Breast epithelium (tissue), 4 donors: ENCODE data around the gene LARP6. TPM values are rescaled to one million over a fixed set of nuclear protein-coding genes. Genes with fewer than 3 reads are reported as not detected.
"Not testable (repeated sequence)": the region's sequence is repeated elsewhere in the genome, so short reads cannot be mapped to it uniquely, and the experiment has no call there.

Experiments used
- DNase-seq, 2 donors: peaks; one replicate each; pipeline ENCODE4 v3.0.0-alpha.2; 2019; ENCODE audit warnings: low spot score in 2 of 2
- H3K27ac ChIP-seq, 2 donors: fragments of 200-600 bp; sonication (generic) in 1 of 2; one replicate each; pipeline ENCODE4 v1.5.1; 2016 to 2019; ENCODE audit warnings: mild to moderate bottlenecking in 1 of 2
- H3K27me3 ChIP-seq, 2 donors: fragments of 200-600 bp; sonication (generic) in 1 of 2; one replicate each; pipeline versions ENCODE4 v1.5.1 to v1.6.0; 2017 to 2019; ENCODE audit warnings: control low read depth in 1 of 2, mild to moderate bottlenecking in 1 of 2
- H3K36me3 ChIP-seq: fragments of 200-600 bp; one replicate; pipeline ENCODE4 v1.5.1; 2019
- H3K4me1 ChIP-seq, 2 donors: fragments of 200-600 bp; sonication (generic); one replicate each; pipeline ENCODE4 v1.5.1; 2016 to 2019; ENCODE audit warnings: control low read depth in 1 of 2
- H3K4me3 ChIP-seq, 3 donors: fragments of 200-600 bp; sonication (generic); 1 replicate in 2 of 3; 2 replicates in 1 of 3; pipeline ENCODE4 v1.5.1; 2016 to 2019; ENCODE audit warnings: mild to moderate bottlenecking in 3 of 3, moderate library complexity in 2 of 3
- H3K9me3 ChIP-seq, 2 donors: fragments of 200-600 bp; sonication (generic) in 1 of 2; one replicate each; pipeline ENCODE4 v1.5.1; 2016 to 2019; ENCODE audit warnings: control low read depth in 1 of 2
- POLR2A ChIP-seq: fragments of 450-650 bp; IDR thresholded peaks from one replicate; pipeline ENCODE4 v1.6.1; 2016; ENCODE audit warnings: antibody characterized with exemption, mild to moderate bottlenecking, moderate library complexity
- POLR2AphosphoS5 ChIP-seq, 3 donors: sonication (generic); formaldehyde crosslinking; IDR thresholded peaks; one replicate each; pipeline ENCODE4 v1.6.1; 2017; ENCODE audit warnings: antibody characterized with exemption in 3 of 3
- intact Hi-C: fragments of 100-400 bp; cut with DNase I; formaldehyde crosslinking; loops from one replicate; pipeline ENCODE4 v1.15.1; 2023; ENCODE audit warnings: low total_unique reads
- total RNA-seq, 3 donors: library from RNA; depleted of rRNA; stranded (reverse); fragments of >200 nt; gene quantifications; one replicate each; pipeline ENCODE4 v1.1.0, GENCODE V29; 2016
- TF ChIP-seq, protein P1 (sequence below), 3 donors: fragments of 450-650 bp; IDR thresholded peaks; one replicate each; pipeline ENCODE4 v1.5.1; 2016 to 2017; ENCODE audit warnings: antibody characterized with exemption in 3 of 3, mild to moderate bottlenecking in 3 of 3, moderate library complexity in 3 of 3

The LARP6 gene
- total RNA-seq, 3 donors from 2014 or later: 18.6 to 72.5 (median 40.0) TPM

DNA sequence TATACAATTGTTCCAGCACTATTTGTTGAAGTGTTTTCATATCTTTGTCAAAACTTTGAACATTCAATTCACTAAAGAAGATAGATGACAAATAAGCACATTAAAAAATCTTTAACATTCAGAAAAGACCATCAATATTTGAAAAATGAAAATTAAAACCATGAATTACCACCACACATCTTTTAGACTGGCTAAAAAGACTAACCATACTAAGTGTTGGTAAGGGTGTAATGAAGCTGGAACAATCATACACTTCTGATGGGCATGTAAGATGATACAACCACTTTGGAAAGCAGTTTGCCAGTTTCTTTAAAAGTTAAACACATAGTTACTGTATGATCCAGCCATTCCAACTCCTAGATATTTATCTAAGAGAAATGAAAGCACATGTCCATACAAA lies 33.7 kb downstream of the LARP6 start:
- TF ChIP-seq POLR2A: no peak
- TF ChIP-seq, protein P1, sequence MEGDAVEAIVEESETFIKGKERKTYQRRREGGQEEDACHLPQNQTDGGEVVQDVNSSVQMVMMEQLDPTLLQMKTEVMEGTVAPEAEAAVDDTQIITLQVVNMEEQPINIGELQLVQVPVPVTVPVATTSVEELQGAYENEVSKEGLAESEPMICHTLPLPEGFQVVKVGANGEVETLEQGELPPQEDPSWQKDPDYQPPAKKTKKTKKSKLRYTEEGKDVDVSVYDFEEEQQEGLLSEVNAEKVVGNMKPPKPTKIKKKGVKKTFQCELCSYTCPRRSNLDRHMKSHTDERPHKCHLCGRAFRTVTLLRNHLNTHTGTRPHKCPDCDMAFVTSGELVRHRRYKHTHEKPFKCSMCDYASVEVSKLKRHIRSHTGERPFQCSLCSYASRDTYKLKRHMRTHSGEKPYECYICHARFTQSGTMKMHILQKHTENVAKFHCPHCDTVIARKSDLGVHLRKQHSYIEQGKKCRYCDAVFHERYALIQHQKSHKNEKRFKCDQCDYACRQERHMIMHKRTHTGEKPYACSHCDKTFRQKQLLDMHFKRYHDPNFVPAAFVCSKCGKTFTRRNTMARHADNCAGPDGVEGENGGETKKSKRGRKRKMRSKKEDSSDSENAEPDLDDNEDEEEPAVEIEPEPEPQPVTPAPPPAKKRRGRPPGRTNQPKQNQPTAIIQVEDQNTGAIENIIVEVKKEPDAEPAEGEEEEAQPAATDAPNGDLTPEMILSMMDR (IDR thresholded peaks at IDR 0.05): no peak
- TF ChIP-seq POLR2AphosphoS5 (IDR thresholded peaks at IDR 0.05): no peak
- no peaks in the 10 kb centered on the region for H3K9me3 ChIP-seq
- intact Hi-C loops: no loop called here
- H3K36me3 ChIP-seq: no peaks in the 10 kb centered on the region
- no peaks in the 10 kb centered on the region for H3K27me3 ChIP-seq
- H3K4me1 ChIP-seq: peaks cover 0 to 5% of the 10 kb centered on the region in 2 donors
- no peak overlapping the region for H3K27ac ChIP-seq
- DNase-seq: no peak
- no peak overlapping the region for H3K4me3 ChIP-seq

DNA sequence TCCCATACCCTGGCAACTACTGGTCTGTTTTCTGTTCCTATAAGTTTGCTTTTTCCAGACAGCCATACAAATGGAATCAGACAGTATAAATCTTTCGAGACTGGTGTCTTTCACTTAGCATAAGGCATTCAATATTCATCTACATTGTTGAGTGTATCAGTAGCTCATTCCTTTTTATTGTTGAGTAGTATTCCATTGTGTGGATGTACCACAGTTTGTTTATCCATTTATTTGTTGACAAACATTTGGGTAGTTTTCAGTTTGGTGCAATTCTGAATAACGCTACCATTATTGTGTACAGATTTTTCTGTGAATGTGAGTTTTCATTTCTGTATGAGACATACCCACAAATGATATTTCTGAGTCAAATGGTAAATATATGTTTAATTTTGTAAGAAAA lies 35.4 kb downstream of the LARP6 start:
- H3K4me3 ChIP-seq: no peak overlapping the region
- DNase-seq: no peak
- TF ChIP-seq POLR2A (no peak), POLR2AphosphoS5 (IDR thresholded peaks at IDR 0.05) (no peak)
- TF ChIP-seq, protein P1 (IDR thresholded peaks at IDR 0.05): no peak
- no peaks in the 10 kb centered on the region for H3K36me3 ChIP-seq
- peak overlapping the region in 1 of 2 donors; percentile 56 for H3K27ac ChIP-seq
- no peaks in the 10 kb centered on the region for H3K9me3 ChIP-seq
- peaks cover 0 to 5% of the 10 kb centered on the region in 2 donors for H3K4me1 ChIP-seq
- no peaks in the 10 kb centered on the region for H3K27me3 ChIP-seq
- intact Hi-C loops: no loop called here

DNA sequence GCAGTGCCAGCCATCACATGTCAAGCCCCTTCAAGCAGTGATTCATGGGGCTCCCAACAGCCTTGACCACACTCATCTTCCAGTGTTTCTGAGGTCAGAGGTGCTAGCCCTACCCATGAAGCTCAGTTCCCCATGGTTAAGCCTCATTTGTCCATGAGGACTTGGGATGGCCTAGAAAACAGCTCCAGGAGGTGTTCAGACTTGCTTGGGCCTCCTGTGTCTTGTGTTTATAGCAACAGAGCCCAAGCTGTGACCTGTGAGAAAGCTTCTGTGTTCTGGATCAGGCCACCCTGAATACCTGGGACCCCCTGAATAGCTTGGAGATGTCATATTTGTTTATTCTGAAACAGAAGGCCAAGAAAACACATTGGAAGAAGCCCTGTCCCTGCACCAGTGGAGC lies 36.7 kb downstream of the LARP6 start:
- DNase-seq: no peak
- TF ChIP-seq, protein P1 (IDR thresholded peaks at IDR 0.05): no peak
- TF ChIP-seq POLR2A: no peak
- no peak for TF ChIP-seq POLR2AphosphoS5 (IDR thresholded peaks at IDR 0.05)
- H3K27ac ChIP-seq: peak overlapping the region; percentile 56 to 59
- intact Hi-C loops: no loop called here
- H3K36me3 ChIP-seq: no peaks in the 10 kb centered on the region
- no peaks in the 10 kb centered on the region for H3K9me3 ChIP-seq
- no peak overlapping the region for H3K4me3 ChIP-seq
- H3K4me1 ChIP-seq: peaks cover 0 to 5% of the 10 kb centered on the region in 2 donors
- no peaks in the 10 kb centered on the region for H3K27me3 ChIP-seq

DNA sequence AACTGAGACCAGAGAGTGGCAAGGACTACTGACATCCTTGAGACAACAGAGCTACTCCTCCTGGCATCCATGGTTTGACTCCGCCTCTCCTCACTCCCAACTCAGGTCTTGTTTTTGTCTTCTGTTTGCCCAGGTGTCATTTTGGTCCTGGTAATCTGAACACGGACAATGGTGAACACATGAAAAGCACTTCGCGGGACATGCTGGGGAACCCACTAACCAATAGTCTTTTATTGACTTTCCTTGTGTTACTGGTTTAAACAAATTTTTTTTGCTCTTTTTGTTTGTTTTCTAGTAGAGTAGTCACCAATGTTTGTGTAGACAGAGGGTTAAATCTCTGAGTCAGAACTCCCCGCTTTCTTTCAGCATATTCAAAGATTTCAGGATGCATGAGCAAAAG lies 38.4 kb downstream of the LARP6 start:
- intact Hi-C loops: no loop called here
- no peak overlapping the region for H3K27ac ChIP-seq

DNA sequence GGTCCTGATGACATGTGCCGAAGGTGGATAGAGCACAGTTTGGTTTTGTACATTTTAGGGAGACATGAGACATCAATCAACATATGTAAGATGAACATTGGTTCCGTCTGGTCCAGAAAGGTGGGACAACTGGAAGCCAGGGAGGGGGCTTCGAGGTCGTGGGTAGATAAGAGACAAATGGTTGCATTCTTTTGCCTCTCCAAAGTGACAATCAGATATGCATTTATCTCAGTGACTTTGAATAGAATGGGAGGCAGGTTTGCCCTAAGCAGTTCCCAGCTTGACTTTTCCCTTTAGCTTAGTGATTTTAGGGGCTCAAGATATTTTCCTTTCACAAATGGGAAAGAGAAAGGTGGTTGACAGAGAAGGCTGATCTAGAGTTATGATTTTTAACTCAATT lies 38.9 kb downstream of the LARP6 start:
- H3K4me1 ChIP-seq, H3K27me3 ChIP-seq, H3K4me3 ChIP-seq, intact Hi-C loops, H3K27ac ChIP-seq, H3K36me3 ChIP-seq, DNase-seq, H3K9me3 ChIP-seq: not testable (repeated sequence)

More for the DNA sequence above, 38.4 kb downstream of the LARP6 start:
- Histone ChIP-seq H3K4me1 (peaks cover 0 to 5% of the 10 kb centered on the region in 2 donors), H3K27me3 (no peaks in the 10 kb centered on the region), H3K36me3 (no peaks in the 10 kb centered on the region), H3K9me3 (no peaks in the 10 kb centered on the region), H3K4me3 (no peak overlapping the region)
- no peak for DNase-seq
- TF ChIP-seq, protein P1 (IDR thresholded peaks at IDR 0.05): no peak
- TF ChIP-seq POLR2AphosphoS5 (IDR thresholded peaks at IDR 0.05) (no peak), POLR2A (no peak)

DNA sequence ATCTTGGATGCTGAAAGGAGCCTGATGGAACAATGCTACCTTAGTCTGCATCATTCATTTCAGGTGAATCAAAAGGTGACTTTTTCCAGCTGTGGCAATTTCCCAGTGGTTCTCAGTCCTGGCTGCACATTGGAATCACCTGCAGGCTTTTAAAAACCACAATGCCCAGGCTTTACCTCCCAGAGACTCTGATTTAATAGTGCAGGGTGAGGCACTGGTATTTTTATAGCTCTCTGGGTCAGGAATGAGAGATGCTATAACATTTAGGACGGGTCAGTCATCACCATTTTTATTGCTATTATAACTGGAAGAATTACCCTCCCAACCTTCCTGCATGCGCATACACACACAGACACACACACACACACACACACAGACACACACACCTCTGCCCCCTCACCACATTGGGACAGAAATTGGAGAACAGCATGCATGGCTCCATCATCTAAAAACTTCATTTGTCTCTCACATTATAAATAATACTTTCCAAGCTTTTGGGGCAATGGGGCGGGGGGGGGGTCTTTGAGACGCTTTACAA lies 41.1 kb downstream of the LARP6 start:
- H3K36me3 ChIP-seq: no peaks in the 10 kb centered on the region
- H3K27ac ChIP-seq: no peak overlapping the region
- intact Hi-C loops: no loop called here
- no peaks in the 10 kb centered on the region for H3K27me3 ChIP-seq
- DNase-seq: no peak
- no peak for TF ChIP-seq POLR2AphosphoS5 (IDR thresholded peaks at IDR 0.05)
- TF ChIP-seq, protein P1 (IDR thresholded peaks at IDR 0.05): no peak
- TF ChIP-seq POLR2A: no peak
- no peaks in the 10 kb centered on the region for H3K9me3 ChIP-seq
- peaks cover 0 to 5% of the 10 kb centered on the region in 2 donors for H3K4me1 ChIP-seq
- no peak overlapping the region for H3K4me3 ChIP-seq
